ENCODE measurements around the gene C1S. TPM values are rescaled to one million over a fixed set of nuclear protein-coding genes. Genes with fewer than 3 reads are reported as not detected.

The C1S gene
- total RNA-seq, 1 experiment from 2014 or later, result 68.3 TPM

Other genes starting within 250 kb of the C1S start
- 2.1 TPM in 1 of 2 replicates, not detected in the other for gene GPR162, start 238.9 kb upstream of the C1S start, total RNA-seq (2014; rRNA removed; shearing (Covaris generic))
- 18.8 and 34.4 TPM in 2 replicates for gene P3H3, start 232.3 kb upstream of the C1S start, total RNA-seq (2014; rRNA removed; shearing (Covaris generic))
- 0.57 TPM in 1 of 2 replicates, not detected in the other for gene GNB3, start 219.8 kb upstream of the C1S start, total RNA-seq (2014; rRNA removed; shearing (Covaris generic))
- gene CDCA3, start 209.4 kb upstream of the C1S start, total RNA-seq (2014; rRNA removed; shearing (Covaris generic)), result 123 and 126 TPM in 2 replicates
- gene USP5, start 208.6 kb upstream of the C1S start, total RNA-seq (2014; rRNA removed; shearing (Covaris generic)), result 47.3 and 79.3 TPM in 2 replicates
- 1,942 and 2,129 TPM in 2 replicates for gene TPI1, start 193.2 kb upstream of the C1S start, total RNA-seq (2014; rRNA removed; shearing (Covaris generic))
- 6.1 and 7.7 TPM in 2 replicates for gene SPSB2, start 187.4 kb upstream of the C1S start, total RNA-seq (2014; rRNA removed; shearing (Covaris generic))
- 3.6 and 11.0 TPM in 2 replicates for gene LRRC23, start 155.9 kb upstream of the C1S start, total RNA-seq (2014; rRNA removed; shearing (Covaris generic))
- gene ENO2, start 146.1 kb upstream of the C1S start, total RNA-seq (2014; rRNA removed; shearing (Covaris generic)), result 29.1 and 30.0 TPM in 2 replicates
- gene ATN1, start 132.8 kb upstream of the C1S start, total RNA-seq (2014; rRNA removed; shearing (Covaris generic)), result 3.9 and 25.0 TPM in 2 replicates
- gene RNU7-1, start 116.9 kb upstream of the C1S start, total RNA-seq (2014; rRNA removed; shearing (Covaris generic)), result not detected in 2 replicates
- 192 and 242 TPM in 2 replicates for gene C12orf57, start 116.7 kb upstream of the C1S start, total RNA-seq (2014; rRNA removed; shearing (Covaris generic))
- 0.39 and 0.98 TPM in 2 replicates for gene PTPN6, start 109.4 kb upstream of the C1S start, total RNA-seq (2014; rRNA removed; shearing (Covaris generic))
- 203 and 222 TPM in 2 replicates for gene PHB2, start 90.1 kb upstream of the C1S start, total RNA-seq (2014; rRNA removed; shearing (Covaris generic))
- gene EMG1, start 89.8 kb upstream of the C1S start, total RNA-seq (2014; rRNA removed; shearing (Covaris generic)), result 42.9 and 52.9 TPM in 2 replicates
- gene LPCAT3, start 42.2 kb upstream of the C1S start, total RNA-seq (2014; rRNA removed; shearing (Covaris generic)), result 26.1 and 26.7 TPM in 2 replicates
- gene C1R, start 31.7 kb downstream of the C1S start, total RNA-seq (2014; rRNA removed; shearing (Covaris generic)), result 88.8 and 112 TPM in 2 replicates
- gene C1RL, start 48.5 kb downstream of the C1S start, total RNA-seq (2014; rRNA removed; shearing (Covaris generic)), result 14.3 and 22.1 TPM in 2 replicates
- not detected in 2 replicates for gene RBP5, start 68.2 kb downstream of the C1S start, total RNA-seq (2014; rRNA removed; shearing (Covaris generic))
- gene CLSTN3, start 69.7 kb downstream of the C1S start, total RNA-seq (2014; rRNA removed; shearing (Covaris generic)), result 7.7 and 29.7 TPM in 2 replicates
- gene PEX5, start 129.0 kb downstream of the C1S start, total RNA-seq (2014; rRNA removed; shearing (Covaris generic)), result 13.9 and 18.0 TPM in 2 replicates
- gene ACSM4, start 243.4 kb downstream of the C1S start, total RNA-seq (2014; rRNA removed; shearing (Covaris generic)), result not detected in 2 replicates